IPS DF 6.9 (cell line): ENCODE data around the gene SH2D4B.

Experiments
- DNase-seq: peaks from one replicate; pipeline ENCODE4 v3.0.0-alpha.2; 2013; ENCODE audit warnings: low read depth, low spot score
- H3K27ac ChIP-seq: one replicate; pipeline ENCODE4 v1.5.1; 2013; ENCODE audit warnings: low read length, control low read depth
- H3K27me3 ChIP-seq: 2 replicates; pipeline ENCODE4 v1.6.1; 2013; ENCODE audit warnings: mild to moderate bottlenecking, low read length; ENCODE audit not compliant: control insufficient read depth, insufficient read depth
- H3K36me3 ChIP-seq: 2 replicates; pipeline ENCODE4 v1.6.1; 2013; ENCODE audit warnings: low read length; ENCODE audit not compliant: control insufficient read depth, insufficient read depth
- H3K4me1 ChIP-seq: 2 replicates; pipeline ENCODE4 v1.6.1; 2013; ENCODE audit warnings: low read length; ENCODE audit not compliant: control insufficient read depth, insufficient read depth
- H3K4me3 ChIP-seq: 2 replicates; pipeline ENCODE4 v1.5.1; 2013; ENCODE audit warnings: mild to moderate bottlenecking, low read length
- H3K9me3 ChIP-seq: 2 replicates; pipeline ENCODE4 v1.6.1; 2013; ENCODE audit warnings: low read length, inconsistent platforms; ENCODE audit not compliant: control insufficient read depth, insufficient read depth
- WGBS: extraction: QIAGEN DNeasy Blood & Tissue Kit; methylation state at CpG from one replicate; pipeline ENCODE4 v1.1.7; 2013; ENCODE audit warnings: mixed read lengths, missing lambda C conversion rate; ENCODE audit not compliant: insufficient read length, insufficient coverage; 5-methylcytosine and 5-hydroxymethylcytosine counted together

Gene SH2D4B

GRCh38 chr10:80517416-80518142, 20.1 kb upstream of the SH2D4B start:
- WGBS = no CpG with 5 or more reads among the region's 21 CpGs
- no peak for DNase-seq
- H3K4me3 ChIP-seq = no peak overlapping the region
- no peaks in the 10 kb centered on the region for H3K27me3 ChIP-seq
- H3K9me3 ChIP-seq = no peaks in the 10 kb centered on the region
- H3K36me3 ChIP-seq = peaks cover 17% of the 10 kb centered on the region
- H3K4me1 ChIP-seq = no peaks in the 10 kb centered on the region
- no peak overlapping the region for H3K27ac ChIP-seq

GRCh38 chr10:80518143-80518806, 19.4 kb upstream of the SH2D4B start:
- no peak overlapping the region for H3K27ac ChIP-seq
- WGBS = no CpG with 5 or more reads among the region's 17 CpGs
- no peak for DNase-seq
- peaks cover 17% of the 10 kb centered on the region for H3K36me3 ChIP-seq
- H3K9me3 ChIP-seq = no peaks in the 10 kb centered on the region
- H3K4me3 ChIP-seq = no peak overlapping the region
- no peaks in the 10 kb centered on the region for H3K4me1 ChIP-seq
- H3K27me3 ChIP-seq = no peaks in the 10 kb centered on the region

GRCh38 chr10:80518807-80519360, 18.8 kb upstream of the SH2D4B start:
- no peaks in the 10 kb centered on the region for H3K4me1 ChIP-seq
- peaks cover 17% of the 10 kb centered on the region for H3K36me3 ChIP-seq
- no peak overlapping the region for H3K27ac ChIP-seq
- WGBS = no CpG with 5 or more reads among the region's 7 CpGs
- H3K27me3 ChIP-seq = no peaks in the 10 kb centered on the region
- no peak for DNase-seq
- H3K4me3 ChIP-seq = no peak overlapping the region
- H3K9me3 ChIP-seq = no peaks in the 10 kb centered on the region

GRCh38 chr10:80519936-80520650, 17.6 kb upstream of the SH2D4B start:
- Histone ChIP-seq H3K36me3 (peaks cover 12% of the 10 kb centered on the region), H3K27me3 (no peaks in the 10 kb centered on the region), H3K4me1 (no peaks in the 10 kb centered on the region), H3K4me3 (no peak overlapping the region), H3K9me3 (no peaks in the 10 kb centered on the region), H3K27ac (no peak overlapping the region)
- DNase-seq = no peak
- no CpG with 5 or more reads among the region's 14 CpGs for WGBS

GRCh38 chr10:80520661-80521470, 16.8 kb upstream of the SH2D4B start:
- Histone ChIP-seq H3K4me1 (no peaks in the 10 kb centered on the region), H3K9me3 (no peaks in the 10 kb centered on the region), H3K36me3 (peaks cover 12% of the 10 kb centered on the region), H3K4me3 (no peak overlapping the region), H3K27ac (no peak overlapping the region), H3K27me3 (no peaks in the 10 kb centered on the region)
- no peak for DNase-seq
- no CpG with 5 or more reads among the region's 10 CpGs for WGBS

- H3K27me3 ChIP-seq = no peaks in the 10 kb centered on the region
- WGBS = no CpG with 5 or more reads among the region's 8 CpGs
- H3K36me3 ChIP-seq = peaks cover 7% of the 10 kb centered on the region; the same call in 1 of the 2 replicates
- no peak for DNase-seq
- H3K4me3 ChIP-seq = no peak overlapping the region
- H3K9me3 ChIP-seq = no peaks in the 10 kb centered on the region
- no peak overlapping the region for H3K27ac ChIP-seq
- no peaks in the 10 kb centered on the region for H3K4me1 ChIP-seq
Measured at GRCh38 chr10:80522756-80523363, 14.8 kb upstream of the SH2D4B start.

GRCh38 chr10:80523773-80524172, 13.9 kb upstream of the SH2D4B start:
- no peak overlapping the region for H3K27ac ChIP-seq
- no peaks in the 10 kb centered on the region for H3K4me1 ChIP-seq
- no peaks in the 10 kb centered on the region for H3K36me3 ChIP-seq
- H3K9me3 ChIP-seq = no peaks in the 10 kb centered on the region
- WGBS = no CpG with 5 or more reads among the region's 6 CpGs
- H3K27me3 ChIP-seq = no peaks in the 10 kb centered on the region
- no peak overlapping the region for H3K4me3 ChIP-seq
- DNase-seq = no peak

- no peak overlapping the region for H3K27ac ChIP-seq
- no peaks in the 10 kb centered on the region for H3K4me1 ChIP-seq
- WGBS = no CpG with 5 or more reads among the region's 12 CpGs
Measured at GRCh38 chr10:80524190-80524909, 13.4 kb upstream of the SH2D4B start.

GRCh38 chr10:80526218-80526617, 11.5 kb upstream of the SH2D4B start:
- DNase-seq = no peak
- Histone ChIP-seq H3K36me3 (no peaks in the 10 kb centered on the region), H3K27me3 (no peaks in the 10 kb centered on the region), H3K4me3 (no peak overlapping the region), H3K9me3 (no peaks in the 10 kb centered on the region), H3K27ac (no peak overlapping the region), H3K4me1 (0 out of 2 replicates have a peak, but pooled peaks cover 2% of the 10 kb centered on the region)
- WGBS = no CpG with 5 or more reads among the region's 2 CpGs

More at GRCh38 chr10:80524190-80524909, 13.4 kb upstream of the SH2D4B start:
- Histone ChIP-seq H3K9me3 (no peaks in the 10 kb centered on the region), H3K4me3 (no peak overlapping the region), H3K27me3 (no peaks in the 10 kb centered on the region), H3K36me3 (no peaks in the 10 kb centered on the region)
- DNase-seq = no peak
